GM20000 (cell line): Measurements from ENCODE around the gene ARSA.
"Not testable (repeated sequence)": the region's sequence is repeated elsewhere in the genome, so short reads cannot be mapped to it uniquely, and the experiment has no call there.

Experiments used
- DNase-seq: peaks from one replicate; pipeline ENCODE4 v3.0.0; 2012; ENCODE audit warnings: low spot score
- TF ChIP-seq, protein P1 (sequence below): IDR thresholded peaks from 2 replicates; pipeline ENCODE4 v1.5.1; 2012; ENCODE audit warnings: mild to moderate bottlenecking, control low read depth; ENCODE audit errors: extremely low read depth, missing control alignments

Gene ARSA

GRCh38 chr22:50612168-50612527, 15.8 kb downstream of the ARSA start:
- TF ChIP-seq, protein P1, sequence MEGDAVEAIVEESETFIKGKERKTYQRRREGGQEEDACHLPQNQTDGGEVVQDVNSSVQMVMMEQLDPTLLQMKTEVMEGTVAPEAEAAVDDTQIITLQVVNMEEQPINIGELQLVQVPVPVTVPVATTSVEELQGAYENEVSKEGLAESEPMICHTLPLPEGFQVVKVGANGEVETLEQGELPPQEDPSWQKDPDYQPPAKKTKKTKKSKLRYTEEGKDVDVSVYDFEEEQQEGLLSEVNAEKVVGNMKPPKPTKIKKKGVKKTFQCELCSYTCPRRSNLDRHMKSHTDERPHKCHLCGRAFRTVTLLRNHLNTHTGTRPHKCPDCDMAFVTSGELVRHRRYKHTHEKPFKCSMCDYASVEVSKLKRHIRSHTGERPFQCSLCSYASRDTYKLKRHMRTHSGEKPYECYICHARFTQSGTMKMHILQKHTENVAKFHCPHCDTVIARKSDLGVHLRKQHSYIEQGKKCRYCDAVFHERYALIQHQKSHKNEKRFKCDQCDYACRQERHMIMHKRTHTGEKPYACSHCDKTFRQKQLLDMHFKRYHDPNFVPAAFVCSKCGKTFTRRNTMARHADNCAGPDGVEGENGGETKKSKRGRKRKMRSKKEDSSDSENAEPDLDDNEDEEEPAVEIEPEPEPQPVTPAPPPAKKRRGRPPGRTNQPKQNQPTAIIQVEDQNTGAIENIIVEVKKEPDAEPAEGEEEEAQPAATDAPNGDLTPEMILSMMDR = no peak
- DNase-seq = no peak

- DNase-seq = no peak
- TF ChIP-seq, protein P1 = no peak
Observed at GRCh38 chr22:50611341-50612060, 16.5 kb downstream of the ARSA start.

GRCh38 chr22:50610581-50610980, 17.4 kb downstream of the ARSA start:
- DNase-seq = no peak
- TF ChIP-seq, protein P1 = no peak

DNA sequence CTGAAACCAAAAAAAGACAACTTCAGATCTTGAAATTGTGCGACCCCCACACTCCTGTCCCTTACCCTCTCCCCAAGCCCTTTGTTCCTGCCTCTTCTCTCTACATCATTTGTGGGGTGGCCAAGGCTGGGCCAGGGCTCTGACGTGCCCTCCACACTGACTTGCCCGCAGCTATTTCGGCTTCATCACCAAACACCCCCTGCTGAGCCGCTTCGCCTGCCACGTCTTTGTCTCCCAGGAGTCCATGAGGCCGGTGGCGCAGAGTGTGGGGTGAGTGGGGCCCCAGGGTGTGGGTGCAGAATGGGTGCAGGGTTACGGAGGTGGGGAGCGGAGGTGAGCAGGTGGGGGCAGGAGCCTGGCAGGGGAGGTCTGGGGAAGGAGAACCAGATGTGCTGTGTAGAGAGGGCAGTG, 17.9 kb downstream of the ARSA start:
- DNase-seq = no peak
- TF ChIP-seq, protein P1 = no peak

DNA sequence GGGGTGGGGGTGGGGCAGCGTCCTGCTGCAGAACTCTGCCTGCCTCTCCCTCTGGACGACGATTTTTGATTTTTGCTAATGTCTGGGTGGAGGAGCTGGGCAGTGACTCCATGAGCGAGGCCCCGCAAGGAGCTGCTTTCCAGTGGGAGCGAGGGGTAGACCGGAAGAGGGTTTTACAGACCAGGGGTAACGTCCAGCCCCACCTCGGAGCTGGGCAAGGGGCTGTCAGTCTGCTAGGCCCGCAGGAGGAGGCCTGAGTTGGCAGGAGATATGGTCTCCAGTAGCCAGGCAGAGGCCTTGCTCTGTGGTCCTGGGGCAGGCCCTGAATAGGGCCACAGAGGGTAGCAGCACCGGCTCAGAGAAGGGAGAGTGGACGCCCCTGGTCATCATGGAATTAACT, 18.4 kb downstream of the ARSA start:
- TF ChIP-seq, protein P1 = no peak
- DNase-seq = no peak

- TF ChIP-seq, protein P1 = no peak
- no peak for DNase-seq
Observed at GRCh38 chr22:50608996-50609395, 19.0 kb downstream of the ARSA start.

- DNase-seq = not testable (repeated sequence)
Observed at GRCh38 chr22:50608058-50608840, 19.7 kb downstream of the ARSA start.

GRCh38 chr22:50607659-50608020, 20.3 kb downstream of the ARSA start:
- TF ChIP-seq, protein P1 = no peak
- no peak for DNase-seq
